HS-5 (cell line): ENCODE measurements around the gene GPR137B.
"Not testable (repeated sequence)": the region's sequence is repeated elsewhere in the genome, so short reads cannot be mapped to it uniquely, and the experiment has no call there.

Source experiments
- DNase-seq: peaks from one replicate; pipeline ENCODE4 v3.0.0-alpha.2; 2012; ENCODE audit warnings: low read depth

Gene GPR137B

GRCh38 chr1:236144446-236145150 is 2.3 kb downstream of the GPR137B start:
- no peak for DNase-seq

GRCh38 chr1:236147068-236147467 is 4.7 kb downstream of the GPR137B start:
- DNase-seq, result no peak

- DNase-seq, result no peak
These were observed 5.5 kb downstream of the GPR137B start for GRCh38 chr1:236147521-236148469.

GRCh38 chr1:236148470-236148845 is 6.1 kb downstream of the GPR137B start:
- no peak for DNase-seq

GRCh38 chr1:236149003-236149595 is 6.8 kb downstream of the GPR137B start:
- no peak for DNase-seq

GRCh38 chr1:236149696-236150228 is 7.4 kb downstream of the GPR137B start:
- no peak for DNase-seq

GRCh38 chr1:236150311-236150955 is 8.1 kb downstream of the GPR137B start:
- no peak for DNase-seq

- no peak for DNase-seq
These were observed 8.6 kb downstream of the GPR137B start for GRCh38 chr1:236150986-236151385.

GRCh38 chr1:236151739-236152424 is 9.5 kb downstream of the GPR137B start:
- DNase-seq, result no peak

GRCh38 chr1:236154126-236154525 is 11.8 kb downstream of the GPR137B start:
- DNase-seq, result no peak

GRCh38 chr1:236154671-236155398 is 12.5 kb downstream of the GPR137B start:
- DNase-seq, result no peak

- no peak for DNase-seq
These were observed 13.0 kb downstream of the GPR137B start for GRCh38 chr1:236155399-236155767.

- no peak for DNase-seq
These were observed 13.6 kb downstream of the GPR137B start for GRCh38 chr1:236155841-236156503.

GRCh38 chr1:236156512-236157208 is 14.3 kb downstream of the GPR137B start:
- no peak for DNase-seq

- DNase-seq, result not testable (repeated sequence)
These were observed 15.7 kb downstream of the GPR137B start for GRCh38 chr1:236158072-236158471.

- no peak for DNase-seq
These were observed 16.4 kb downstream of the GPR137B start for GRCh38 chr1:236158719-236159118.

- DNase-seq, result no peak
These were observed 17.6 kb downstream of the GPR137B start for GRCh38 chr1:236159704-236160539.

GRCh38 chr1:236160540-236161127 is 18.3 kb downstream of the GPR137B start:
- no peak for DNase-seq
